Fibroblast of lung (primary cell): ENCODE data around the gene DHRS7.

Source experiments
- EZH2 ChIP-seq: IDR thresholded peaks from 2 replicates; pipeline ENCODE4 v1.5.1; 2012; ENCODE audit warnings: low read length, control low read depth, mild to moderate bottlenecking; ENCODE audit errors: missing control alignments
- TF ChIP-seq, protein P1 (sequence below), 2 donors: IDR thresholded peaks in 1 of 2; conservative IDR thresholded peaks in 1 of 2; 1 replicate in 1 of 2; 2 replicates in 1 of 2; pipeline ENCODE4 v1.5.1; 2011 to 2012; ENCODE audit warnings: low read length in 2 of 2, control low read depth in 1 of 2, inconsistent platforms in 1 of 2, low read depth in 1 of 2, mild to moderate bottlenecking in 1 of 2

- TF ChIP-seq, protein P1, sequence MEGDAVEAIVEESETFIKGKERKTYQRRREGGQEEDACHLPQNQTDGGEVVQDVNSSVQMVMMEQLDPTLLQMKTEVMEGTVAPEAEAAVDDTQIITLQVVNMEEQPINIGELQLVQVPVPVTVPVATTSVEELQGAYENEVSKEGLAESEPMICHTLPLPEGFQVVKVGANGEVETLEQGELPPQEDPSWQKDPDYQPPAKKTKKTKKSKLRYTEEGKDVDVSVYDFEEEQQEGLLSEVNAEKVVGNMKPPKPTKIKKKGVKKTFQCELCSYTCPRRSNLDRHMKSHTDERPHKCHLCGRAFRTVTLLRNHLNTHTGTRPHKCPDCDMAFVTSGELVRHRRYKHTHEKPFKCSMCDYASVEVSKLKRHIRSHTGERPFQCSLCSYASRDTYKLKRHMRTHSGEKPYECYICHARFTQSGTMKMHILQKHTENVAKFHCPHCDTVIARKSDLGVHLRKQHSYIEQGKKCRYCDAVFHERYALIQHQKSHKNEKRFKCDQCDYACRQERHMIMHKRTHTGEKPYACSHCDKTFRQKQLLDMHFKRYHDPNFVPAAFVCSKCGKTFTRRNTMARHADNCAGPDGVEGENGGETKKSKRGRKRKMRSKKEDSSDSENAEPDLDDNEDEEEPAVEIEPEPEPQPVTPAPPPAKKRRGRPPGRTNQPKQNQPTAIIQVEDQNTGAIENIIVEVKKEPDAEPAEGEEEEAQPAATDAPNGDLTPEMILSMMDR (conservative IDR thresholded peaks at IDR 0.05 in 1 of 2, IDR thresholded peaks at IDR 0.05 in 1 of 2; ENCODE audit: low read depth in 1 of 2, low read length in 2 of 2): no peak
- no peak for TF ChIP-seq EZH2
Measured at GRCh38 chr14:60106339-60106738, 58.9 kb downstream of the DHRS7 start.
